ENCODE data around the gene PARD3B.

GRCh38 chr2:205034034-205034433 lies 488.8 kb downstream of the PARD3B start:
- TF ChIP-seq POLR2A (IDR thresholded peaks at IDR 0.05; ENCODE audit: low read length) = no peak
- TF ChIP-seq GATA1 (IDR thresholded peaks at IDR 0.05; ENCODE audit: low read depth, low read length) = no peak

Measured in erythroblast (primary cell).